Prostate gland (tissue), 2 donors: ENCODE results near the gene SRGAP2C.
"Not testable (repeated sequence)": the region's sequence is repeated elsewhere in the genome, so short reads cannot be mapped to it uniquely, and the experiment has no call there.

ENCODE experiments used
- CTCF ChIP-seq, 4 experiments: fragments of 200-600 bp in 2 of 4; fragments of 450-650 bp in 2 of 4; sonication (generic) in 2 of 4; IDR thresholded peaks; 1 replicate in 3 of 4; 2 replicates in 1 of 4; pipeline ENCODE4 v1.5.1; 2016 to 2019; ENCODE audit warnings: antibody characterized with exemption in 4 of 4, mild to moderate bottlenecking in 2 of 4, moderate library complexity in 2 of 4
- POLR2A ChIP-seq: fragments of 450-650 bp; IDR thresholded peaks from one replicate; pipeline ENCODE4 v1.6.1; 2016; ENCODE audit warnings: antibody characterized with exemption, mild to moderate bottlenecking
- POLR2AphosphoS5 ChIP-seq: sonication (generic); formaldehyde crosslinking; IDR thresholded peaks from one replicate; pipeline ENCODE4 v1.6.1; 2017; ENCODE audit warnings: antibody characterized with exemption

GRCh38 chr1:121419050-121419615 lies 234.4 kb downstream of the SRGAP2C start:
- not testable (repeated sequence) for TF ChIP-seq POLR2A; CTCF (IDR thresholded peaks at IDR 0.05); POLR2AphosphoS5
